Type B pancreatic cell (in vitro differentiated cells): ENCODE measurements around the gene NAV2. TPM values are rescaled to one million over a fixed set of nuclear protein-coding genes. Genes with fewer than 3 reads are reported as not detected.

Experiments
- DNase-seq: peaks from one replicate; pipeline ENCODE4 v3.0.0; 2021; ENCODE audit warnings: mixed read lengths; ENCODE audit not compliant: unreplicated experiment; ENCODE audit errors: extremely low spot score
- H3K27ac Mint-ChIP-seq: 2 replicates; pipeline ENCODE4 v1.8.0; 2021; ENCODE audit warnings: mild to moderate bottlenecking, mixed read lengths
- H3K27me3 Mint-ChIP-seq: 2 replicates; pipeline ENCODE4 v1.8.0; 2021; ENCODE audit warnings: mixed read lengths
- H3K36me3 Mint-ChIP-seq: 2 replicates; pipeline ENCODE4 v1.8.0; 2021; ENCODE audit warnings: mixed read lengths
- H3K4me1 Mint-ChIP-seq: one replicate; pipeline ENCODE4 v1.8.0; 2021; ENCODE audit warnings: mixed read lengths; ENCODE audit not compliant: unreplicated experiment
- H3K4me3 Mint-ChIP-seq: 2 replicates; pipeline ENCODE4 v1.8.0; 2021; ENCODE audit warnings: mild to moderate bottlenecking, mixed read lengths
- H3K9me3 Mint-ChIP-seq: 2 replicates; pipeline ENCODE4 v1.8.0; 2021; ENCODE audit warnings: mixed read lengths
- total RNA-seq: library from RNA; stranded (reverse); gene quantifications from 2 replicates; pipeline ENCODE4 v1.2.1, GENCODE V29; 2021; ENCODE audit warnings: low replicate concordance
- TF ChIP-seq, protein P1 (sequence below): fragments of 200-600 bp; sonication (generic); conservative IDR thresholded peaks from 2 replicates; pipeline ENCODE4 v1.5.0; 2021; ENCODE audit warnings: antibody characterized with exemption, mild to moderate bottlenecking

Gene NAV2
- total RNA-seq, 1 donor from 2014 or later = 54.2 TPM

GRCh38 chr11:19714022-19714386 lies 1.4 kb downstream of the NAV2 start:
- peak overlapping the region; percentile 78 for H3K27ac Mint-ChIP-seq
- H3K4me1 Mint-ChIP-seq = peaks cover 41% of the 10 kb centered on the region
- H3K9me3 Mint-ChIP-seq = no peaks in the 10 kb centered on the region
- no peak for DNase-seq
- H3K4me3 Mint-ChIP-seq = peak overlapping the region; percentile 92
- H3K36me3 Mint-ChIP-seq = no peaks in the 10 kb centered on the region
- TF ChIP-seq, protein P1, sequence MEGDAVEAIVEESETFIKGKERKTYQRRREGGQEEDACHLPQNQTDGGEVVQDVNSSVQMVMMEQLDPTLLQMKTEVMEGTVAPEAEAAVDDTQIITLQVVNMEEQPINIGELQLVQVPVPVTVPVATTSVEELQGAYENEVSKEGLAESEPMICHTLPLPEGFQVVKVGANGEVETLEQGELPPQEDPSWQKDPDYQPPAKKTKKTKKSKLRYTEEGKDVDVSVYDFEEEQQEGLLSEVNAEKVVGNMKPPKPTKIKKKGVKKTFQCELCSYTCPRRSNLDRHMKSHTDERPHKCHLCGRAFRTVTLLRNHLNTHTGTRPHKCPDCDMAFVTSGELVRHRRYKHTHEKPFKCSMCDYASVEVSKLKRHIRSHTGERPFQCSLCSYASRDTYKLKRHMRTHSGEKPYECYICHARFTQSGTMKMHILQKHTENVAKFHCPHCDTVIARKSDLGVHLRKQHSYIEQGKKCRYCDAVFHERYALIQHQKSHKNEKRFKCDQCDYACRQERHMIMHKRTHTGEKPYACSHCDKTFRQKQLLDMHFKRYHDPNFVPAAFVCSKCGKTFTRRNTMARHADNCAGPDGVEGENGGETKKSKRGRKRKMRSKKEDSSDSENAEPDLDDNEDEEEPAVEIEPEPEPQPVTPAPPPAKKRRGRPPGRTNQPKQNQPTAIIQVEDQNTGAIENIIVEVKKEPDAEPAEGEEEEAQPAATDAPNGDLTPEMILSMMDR = no peak
- H3K27me3 Mint-ChIP-seq = peaks cover 46% of the 10 kb centered on the region

DNA sequence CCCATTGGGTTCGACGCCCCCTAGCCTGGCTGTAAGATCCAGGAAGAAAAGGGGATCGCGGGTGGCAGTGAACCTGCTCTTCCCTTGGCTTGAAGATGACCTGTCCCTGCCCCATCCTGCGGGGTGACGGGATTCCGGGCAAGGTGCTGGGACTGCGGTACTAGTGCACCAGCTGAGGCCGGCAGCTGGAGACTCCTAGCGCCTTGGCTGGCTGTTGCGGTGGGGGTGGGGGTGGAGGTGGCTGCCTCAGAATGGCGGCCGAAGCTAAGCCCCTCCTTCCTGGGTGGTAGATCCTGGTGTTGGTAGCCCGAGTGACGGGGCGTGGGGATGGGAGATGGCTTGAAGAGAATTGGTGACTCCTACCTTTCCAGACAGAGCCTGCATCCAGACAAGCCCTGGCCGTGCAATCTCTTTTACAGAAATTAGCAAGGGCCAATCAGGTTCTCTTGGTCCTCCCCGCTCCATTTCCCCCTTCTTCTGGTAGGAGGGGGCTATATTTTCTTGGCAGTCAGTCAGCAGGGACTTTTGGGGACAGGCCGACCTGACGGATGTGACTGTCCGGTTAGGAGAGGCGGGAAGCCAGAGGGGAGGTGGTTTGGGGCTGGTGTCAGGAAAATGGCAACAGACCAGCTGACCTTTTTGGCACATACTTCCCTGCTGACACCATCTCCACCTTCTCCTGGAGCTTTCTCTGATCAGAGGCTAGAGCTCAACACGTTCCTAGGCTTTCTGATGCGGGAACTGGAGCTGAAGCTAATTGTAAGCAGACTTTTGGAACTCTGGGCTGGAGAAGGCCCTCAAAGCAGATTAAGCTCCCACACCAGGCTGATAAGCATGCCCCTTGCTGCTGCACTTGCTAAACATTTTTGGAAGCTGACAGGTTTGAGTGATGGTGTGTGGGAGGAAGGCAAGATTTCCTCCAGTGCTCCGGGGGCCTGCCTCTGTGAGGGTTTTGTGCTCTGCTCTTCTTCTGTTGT lies 2.0 kb downstream of the NAV2 start:
- peaks cover 41% of the 10 kb centered on the region for H3K4me1 Mint-ChIP-seq
- H3K27me3 Mint-ChIP-seq = peaks cover 46% of the 10 kb centered on the region
- H3K27ac Mint-ChIP-seq = peak overlapping the region; percentile 78

DNA sequence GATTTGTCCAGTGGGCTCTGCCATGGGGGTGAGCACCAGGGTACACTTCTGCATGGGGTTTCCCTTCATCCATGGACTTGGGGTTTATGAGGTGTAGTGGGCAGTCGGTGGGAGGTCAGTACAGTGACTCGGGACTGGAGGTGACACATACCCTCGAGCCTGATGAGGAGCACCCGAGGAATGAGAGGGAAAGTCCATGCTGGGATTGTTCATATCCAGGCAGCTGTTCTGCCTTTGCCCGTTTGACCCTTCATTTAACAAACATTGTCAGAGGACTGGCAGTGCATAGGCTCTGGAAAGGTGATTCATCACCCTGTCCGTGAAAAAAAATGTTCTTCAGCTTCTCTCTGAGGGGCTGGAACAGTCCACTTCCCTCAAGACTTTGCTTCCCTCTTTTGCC lies 2.7 kb downstream of the NAV2 start:
- Mint-ChIP-seq H3K4me3 (peak overlapping the region; percentile 92), H3K27ac (peak overlapping the region; percentile 34)

More for the DNA sequence above, 2.0 kb downstream of the NAV2 start:
- DNase-seq = no peak
- TF ChIP-seq, protein P1 = no peak
- H3K9me3 Mint-ChIP-seq = no peaks in the 10 kb centered on the region
- peak overlapping the region; percentile 92 for H3K4me3 Mint-ChIP-seq
- no peaks in the 10 kb centered on the region for H3K36me3 Mint-ChIP-seq

DNA sequence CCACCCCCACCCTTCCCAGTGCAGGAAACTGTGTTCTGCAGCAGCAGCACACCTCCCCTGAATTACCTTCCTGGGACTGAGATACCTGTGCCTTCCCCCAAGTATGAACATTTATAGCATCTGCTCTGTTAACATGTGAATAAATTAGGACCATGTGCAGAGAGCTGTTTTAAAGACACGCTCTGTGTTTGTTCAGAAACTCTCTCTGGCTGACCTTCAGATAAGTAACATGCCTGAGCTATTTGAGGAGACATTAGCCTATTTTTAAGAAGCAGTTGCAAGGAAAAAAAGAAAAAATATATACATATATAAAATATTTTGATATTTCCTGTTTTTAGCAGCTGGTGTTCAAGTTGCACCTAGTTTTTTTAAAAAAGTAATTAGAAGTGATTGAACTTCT lies 5.4 kb downstream of the NAV2 start:
- Mint-ChIP-seq H3K4me1 (peaks cover 45% of the 10 kb centered on the region), H3K27ac (no peak overlapping the region), H3K9me3 (no peaks in the 10 kb centered on the region), H3K36me3 (no peaks in the 10 kb centered on the region), H3K4me3 (no peak overlapping the region), H3K27me3 (peaks cover 40% of the 10 kb centered on the region)
- TF ChIP-seq, protein P1 = no peak
- no peak for DNase-seq

More for the DNA sequence above, 2.7 kb downstream of the NAV2 start:
- TF ChIP-seq, protein P1 = no peak
- peaks cover 46% of the 10 kb centered on the region for H3K27me3 Mint-ChIP-seq
- no peaks in the 10 kb centered on the region for H3K36me3 Mint-ChIP-seq
- DNase-seq = no peak
- no peaks in the 10 kb centered on the region for H3K9me3 Mint-ChIP-seq
- H3K4me1 Mint-ChIP-seq = peaks cover 41% of the 10 kb centered on the region

DNA sequence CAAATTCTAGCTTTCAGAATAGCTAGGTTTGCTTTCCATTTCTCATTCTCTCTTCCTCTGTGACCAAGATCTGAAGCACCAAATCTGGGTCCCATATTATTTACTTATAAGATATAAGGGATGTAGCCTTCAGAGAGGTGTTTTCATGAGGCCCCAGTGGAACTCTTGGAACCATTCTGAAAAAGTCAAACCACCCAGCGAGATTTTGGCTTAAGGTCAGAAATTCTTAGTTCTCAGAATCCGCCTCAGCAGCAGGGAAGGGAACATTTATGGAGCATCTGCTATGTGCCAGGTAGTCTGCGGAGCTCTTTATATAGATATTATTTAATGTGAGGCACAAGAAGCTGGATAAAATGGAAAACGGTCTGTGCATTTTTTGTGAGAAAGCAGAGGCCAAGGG lies 6.3 kb downstream of the NAV2 start:
- Mint-ChIP-seq H3K4me1 (peaks cover 49% of the 10 kb centered on the region), H3K27me3 (peaks cover 33% of the 10 kb centered on the region), H3K9me3 (no peaks in the 10 kb centered on the region), H3K36me3 (no peaks in the 10 kb centered on the region), H3K27ac (no peak overlapping the region), H3K4me3 (no peak overlapping the region)
- TF ChIP-seq, protein P1 = no peak
- DNase-seq = no peak
